Stimulated activated CD4-positive, alpha-beta T cell treated with anti-CD3 and anti-CD28 coated beads, Interleukin-1b, Interleukin-23, amount 100 ng/mL, for 48 hours (primary cell): ENCODE data around the gene PCAT6.

Source experiments
- DNase-seq: peaks from one replicate; pipeline ENCODE4 v3.0.0-alpha.2; 2020

PCAT6 gene

GRCh38 chr1:202852163-202852904 is 41.6 kb downstream of the PCAT6 start:
- peak; percentile 49 for DNase-seq

GRCh38 chr1:202854787-202855186 is 44.0 kb downstream of the PCAT6 start:
- no peak for DNase-seq

DNA sequence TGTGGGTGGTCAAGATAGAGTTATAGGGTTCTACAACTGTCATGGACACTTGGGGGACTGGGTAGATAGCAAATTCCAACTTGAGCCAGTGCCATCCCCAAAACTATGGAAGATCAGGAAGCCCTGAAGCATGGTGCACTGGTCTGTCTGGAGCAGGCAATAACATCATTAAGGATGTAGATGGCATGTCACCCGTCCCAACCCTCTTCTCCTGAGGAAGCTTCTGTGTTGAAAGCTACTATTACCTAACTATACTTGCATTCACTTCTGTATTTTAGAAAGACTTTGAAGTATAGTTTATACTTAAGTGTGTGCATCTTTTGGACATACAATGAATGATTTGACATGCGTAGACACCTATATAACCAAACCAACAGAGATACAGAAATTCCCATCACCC is 45.3 kb downstream of the PCAT6 start:
- DNase-seq, result no peak

DNA sequence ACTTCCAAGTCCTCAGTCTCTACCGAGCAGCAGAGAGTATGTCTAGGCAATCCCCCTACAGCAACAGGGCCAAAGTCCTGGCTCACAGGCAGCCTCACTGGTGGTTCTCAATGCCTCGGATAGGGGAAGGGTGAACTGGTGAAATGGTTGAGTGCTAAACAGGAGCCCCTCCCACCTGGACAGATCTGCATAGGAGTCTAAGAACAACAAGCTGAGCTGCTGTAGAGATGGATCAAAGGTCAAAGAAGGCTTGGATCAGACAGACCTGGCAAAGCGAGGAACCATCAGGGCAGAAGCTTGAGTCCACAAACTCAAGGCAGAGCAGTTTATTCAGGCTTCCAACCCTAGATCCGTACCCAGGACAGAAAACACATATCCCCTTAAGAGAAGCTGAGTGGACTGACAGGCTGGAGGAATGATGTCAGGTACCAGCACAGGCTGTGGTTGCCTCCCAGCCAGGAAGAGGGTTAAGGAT is 46.4 kb downstream of the PCAT6 start:
- no peak for DNase-seq

GRCh38 chr1:202858331-202858730 is 47.6 kb downstream of the PCAT6 start:
- DNase-seq, result no peak

DNA sequence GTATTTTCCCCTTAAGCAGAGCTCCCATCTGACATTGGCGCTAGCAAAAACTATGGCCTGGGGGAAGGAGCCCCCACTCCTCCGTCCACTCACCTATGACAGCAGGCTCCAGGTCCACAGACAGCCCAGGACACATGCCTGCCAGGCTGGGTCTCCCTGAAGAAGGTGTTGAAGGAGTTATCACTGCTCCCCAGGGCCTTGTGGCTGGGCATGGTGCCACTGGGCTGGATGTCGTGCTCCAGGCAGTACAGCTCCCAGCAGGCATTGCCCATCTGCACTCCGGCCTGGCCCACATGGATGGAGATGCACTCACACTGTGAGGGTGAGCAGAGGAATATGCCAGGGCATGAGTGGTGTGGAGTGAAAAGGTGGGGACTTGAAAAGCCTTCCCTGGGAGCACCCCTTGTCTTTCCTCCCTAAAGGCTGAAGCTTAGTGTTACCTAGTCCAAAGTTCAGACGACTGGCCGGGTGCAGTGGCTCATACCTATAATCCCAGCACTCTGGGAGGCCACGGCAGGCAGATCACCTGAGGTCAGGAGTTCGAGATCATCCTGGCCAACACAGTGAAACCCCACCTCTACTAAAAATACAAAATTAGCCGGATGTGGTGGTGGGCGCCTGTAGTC is 48.1 kb downstream of the PCAT6 start:
- no peak for DNase-seq

DNA sequence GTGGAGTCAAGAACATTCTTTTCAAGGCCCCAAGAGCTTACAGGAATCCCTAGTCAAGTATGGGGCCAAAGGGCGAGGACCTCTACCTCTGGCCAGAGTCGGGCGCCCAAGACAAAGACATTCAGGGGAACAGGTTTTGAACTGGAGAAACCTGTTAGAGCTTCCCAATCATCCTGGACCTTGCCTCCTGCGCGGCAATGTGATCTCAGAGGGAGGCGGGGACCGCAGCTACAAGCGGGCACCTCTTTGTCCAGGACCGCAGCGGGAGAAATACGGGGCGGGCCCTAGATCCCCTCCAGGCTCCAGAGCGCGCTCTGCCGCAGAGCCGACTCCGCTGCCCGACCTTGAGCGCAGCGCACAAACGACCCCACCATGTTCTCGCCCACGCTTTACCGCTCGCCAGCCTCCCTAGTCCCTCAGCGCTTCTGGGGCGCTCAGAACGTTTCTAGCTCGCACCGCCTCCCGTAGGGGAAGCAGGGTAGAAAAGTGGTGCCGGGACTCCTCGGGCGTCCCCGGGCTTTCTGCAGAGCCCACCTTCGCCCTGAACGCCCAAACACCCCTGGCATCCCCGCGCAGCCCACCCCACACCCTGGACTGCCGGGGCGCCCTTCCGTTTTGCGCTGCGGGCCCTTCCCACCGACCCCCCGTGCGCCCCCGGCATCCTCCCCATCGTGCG is 50.1 kb downstream of the PCAT6 start:
- DNase-seq, result peak; percentile 19
